ACC112 (cell line): ENCODE measurements around the gene SLC13A1.
"Not testable (repeated sequence)": the region's sequence is repeated elsewhere in the genome, so short reads cannot be mapped to it uniquely, and the experiment has no call there.

Source experiments
- H2AFZ ChIP-seq: fragments of 200-600 bp; sonication (generic); one replicate; pipeline ENCODE4 v1.6.0; 2017; ENCODE audit warnings: antibody characterized with exemption, low read length; ENCODE audit not compliant: unreplicated experiment
- H3K27ac ChIP-seq: fragments of 200-600 bp; sonication (generic); 2 replicates; pipeline ENCODE4 v1.5.1; 2014; ENCODE audit warnings: low read depth, mild to moderate bottlenecking, antibody characterized with exemption, low read length, moderate library complexity
- H3K27me3 ChIP-seq: fragments of 200-600 bp; sonication (generic); 2 replicates; pipeline ENCODE4 v1.6.1; 2014; ENCODE audit warnings: mild to moderate bottlenecking, antibody characterized with exemption, low read length, moderate library complexity, mixed read lengths; ENCODE audit not compliant: insufficient read depth
- H3K36me3 ChIP-seq: fragments of 200-600 bp; sonication (generic); 2 replicates; pipeline ENCODE4 v1.6.1; 2016; ENCODE audit warnings: mild to moderate bottlenecking, antibody characterized with exemption, low read length, moderate library complexity, mixed read lengths; ENCODE audit not compliant: insufficient read depth
- H3K4me1 ChIP-seq: fragments of 200-600 bp; sonication (generic); one replicate; pipeline ENCODE4 v1.6.1; 2016; ENCODE audit warnings: low read length, mixed read lengths; ENCODE audit not compliant: insufficient read depth, unreplicated experiment, control insufficient read depth
- H3K4me3 ChIP-seq: fragments of 200-600 bp; sonication (generic); 2 replicates; pipeline ENCODE4 v1.5.1; 2014; ENCODE audit warnings: mild to moderate bottlenecking, low read depth, low read length
- H3K79me2 ChIP-seq: fragments of 200-600 bp; sonication (generic); one replicate; pipeline ENCODE4 v1.6.0; 2016; ENCODE audit warnings: low read length; ENCODE audit not compliant: control insufficient read depth, unreplicated experiment, insufficient read depth

The SLC13A1 gene

DNA sequence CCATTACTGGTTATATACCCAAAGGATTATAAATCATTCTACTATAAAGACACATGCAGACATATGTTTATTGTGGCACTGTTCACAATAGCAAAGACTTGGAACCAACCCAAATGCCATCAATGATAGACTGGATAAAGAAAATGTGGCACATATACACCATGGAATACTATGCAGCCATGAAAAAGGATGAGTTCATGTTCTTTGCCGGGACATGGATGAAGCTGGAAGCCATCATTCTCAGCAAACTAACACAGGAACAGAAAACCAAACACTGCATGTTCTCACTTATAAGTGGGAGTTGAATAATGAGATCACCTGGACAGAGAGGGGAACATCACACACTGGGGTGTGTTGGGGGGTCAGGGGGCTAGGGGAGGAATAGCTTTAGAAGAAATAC, 112.9 kb downstream of the SLC13A1 start:
- not testable (repeated sequence) for H3K27ac ChIP-seq

GRCh38 chr7:123084861-123085260, 114.9 kb downstream of the SLC13A1 start:
- H3K27me3 ChIP-seq, result not testable (repeated sequence)

More for the DNA sequence above, 112.9 kb downstream of the SLC13A1 start:
- not testable (repeated sequence) for H3K79me2 ChIP-seq, H2AFZ ChIP-seq, H3K27me3 ChIP-seq, H3K4me3 ChIP-seq, H3K36me3 ChIP-seq, H3K4me1 ChIP-seq

GRCh38 chr7:123079021-123079420, 120.7 kb downstream of the SLC13A1 start:
- Histone ChIP-seq H3K4me3 (no peak overlapping the region), H3K79me2 (no peaks in the 10 kb centered on the region), H3K27ac (no peak overlapping the region), H2AFZ (no peak overlapping the region), H3K36me3 (no peaks in the 10 kb centered on the region), H3K4me1 (no peaks in the 10 kb centered on the region), H3K27me3 (no peaks in the 10 kb centered on the region)

More at GRCh38 chr7:123084861-123085260, 114.9 kb downstream of the SLC13A1 start:
- H2AFZ ChIP-seq, H3K4me3 ChIP-seq, H3K4me1 ChIP-seq, H3K36me3 ChIP-seq, H3K79me2 ChIP-seq, H3K27ac ChIP-seq: not testable (repeated sequence)

DNA sequence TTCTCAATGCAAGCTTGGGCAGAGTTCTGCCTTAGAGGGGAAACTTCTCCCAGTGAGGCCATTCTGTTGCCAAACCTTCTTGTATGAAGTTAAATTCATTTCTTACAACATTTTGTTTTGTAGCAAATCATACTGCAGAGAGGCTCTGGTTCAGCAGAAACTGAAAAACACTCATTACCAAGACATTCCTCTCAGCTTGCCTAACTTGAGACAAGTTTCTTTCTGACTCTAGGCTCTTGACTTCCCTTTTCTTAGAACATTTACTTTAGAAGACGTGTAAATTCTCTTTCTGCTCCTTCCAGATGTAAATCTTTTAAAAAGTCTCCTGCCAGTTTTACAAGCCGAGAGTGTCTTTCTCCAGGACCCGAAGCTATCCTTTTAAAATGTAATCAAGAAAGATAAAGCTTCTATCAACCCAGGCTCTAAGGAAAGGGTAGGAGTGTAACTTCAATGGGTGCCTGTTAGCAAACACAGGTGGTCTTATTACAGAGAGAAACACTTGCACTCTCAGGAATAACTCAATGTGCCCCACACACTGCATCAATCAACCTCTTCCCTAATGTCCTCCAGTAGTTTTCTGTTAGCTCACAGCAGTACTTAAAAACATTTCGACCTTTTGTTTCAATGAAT, 123.8 kb downstream of the SLC13A1 start:
- H3K4me1 ChIP-seq, result no peaks in the 10 kb centered on the region

GRCh38 chr7:123070702-123071286, 129.0 kb downstream of the SLC13A1 start:
- no peaks in the 10 kb centered on the region for H3K4me1 ChIP-seq
- no peaks in the 10 kb centered on the region for H3K36me3 ChIP-seq
- no peak overlapping the region for H3K27ac ChIP-seq
- no peaks in the 10 kb centered on the region for H3K79me2 ChIP-seq
- H3K27me3 ChIP-seq, result no peaks in the 10 kb centered on the region
- H3K4me3 ChIP-seq, result no peak overlapping the region
- no peak overlapping the region for H2AFZ ChIP-seq

More for the DNA sequence above, 123.8 kb downstream of the SLC13A1 start:
- Histone ChIP-seq H3K27me3 (no peaks in the 10 kb centered on the region), H3K79me2 (no peaks in the 10 kb centered on the region), H3K4me3 (no peak overlapping the region), H3K27ac (no peak overlapping the region), H3K36me3 (no peaks in the 10 kb centered on the region), H2AFZ (peak overlapping the region; percentile 4)

- no peaks in the 10 kb centered on the region for H3K4me1 ChIP-seq
- H2AFZ ChIP-seq, result no peak overlapping the region
- H3K27ac ChIP-seq, result no peak overlapping the region
- no peaks in the 10 kb centered on the region for H3K79me2 ChIP-seq
- no peaks in the 10 kb centered on the region for H3K27me3 ChIP-seq
- no peaks in the 10 kb centered on the region for H3K36me3 ChIP-seq
- H3K4me3 ChIP-seq, result no peak overlapping the region
Observed at GRCh38 chr7:123067814-123068213, 132.0 kb downstream of the SLC13A1 start.
